Suprapubic skin (tissue), 4 donors: ENCODE results near the gene ZNF791.
A peak's percentile ranks its signal among the peaks of the same experiment; 100 is the strongest.

Experiments used
- POLR2A ChIP-seq, 2 donors: fragments of 450-650 bp; IDR thresholded peaks; one replicate each; pipeline ENCODE4 v1.6.1; 2017; ENCODE audit warnings: antibody characterized with exemption in 2 of 2, mild to moderate bottlenecking in 2 of 2, moderate library complexity in 2 of 2
- POLR2AphosphoS5 ChIP-seq, 3 donors: sonication (generic); formaldehyde crosslinking; IDR thresholded peaks; one replicate each; pipeline ENCODE4 v1.6.1; 2017; ENCODE audit warnings: antibody characterized with exemption in 3 of 3
- TF ChIP-seq, protein P1 (sequence below), 2 donors: fragments of 200-600 bp in 1 of 2; fragments of 450-650 bp in 1 of 2; sonication (generic) in 1 of 2; IDR thresholded peaks; one replicate each; pipeline ENCODE4 v1.5.1; 2016 to 2019; ENCODE audit warnings: antibody characterized with exemption in 2 of 2, mild to moderate bottlenecking in 1 of 2, moderate library complexity in 1 of 2

DNA sequence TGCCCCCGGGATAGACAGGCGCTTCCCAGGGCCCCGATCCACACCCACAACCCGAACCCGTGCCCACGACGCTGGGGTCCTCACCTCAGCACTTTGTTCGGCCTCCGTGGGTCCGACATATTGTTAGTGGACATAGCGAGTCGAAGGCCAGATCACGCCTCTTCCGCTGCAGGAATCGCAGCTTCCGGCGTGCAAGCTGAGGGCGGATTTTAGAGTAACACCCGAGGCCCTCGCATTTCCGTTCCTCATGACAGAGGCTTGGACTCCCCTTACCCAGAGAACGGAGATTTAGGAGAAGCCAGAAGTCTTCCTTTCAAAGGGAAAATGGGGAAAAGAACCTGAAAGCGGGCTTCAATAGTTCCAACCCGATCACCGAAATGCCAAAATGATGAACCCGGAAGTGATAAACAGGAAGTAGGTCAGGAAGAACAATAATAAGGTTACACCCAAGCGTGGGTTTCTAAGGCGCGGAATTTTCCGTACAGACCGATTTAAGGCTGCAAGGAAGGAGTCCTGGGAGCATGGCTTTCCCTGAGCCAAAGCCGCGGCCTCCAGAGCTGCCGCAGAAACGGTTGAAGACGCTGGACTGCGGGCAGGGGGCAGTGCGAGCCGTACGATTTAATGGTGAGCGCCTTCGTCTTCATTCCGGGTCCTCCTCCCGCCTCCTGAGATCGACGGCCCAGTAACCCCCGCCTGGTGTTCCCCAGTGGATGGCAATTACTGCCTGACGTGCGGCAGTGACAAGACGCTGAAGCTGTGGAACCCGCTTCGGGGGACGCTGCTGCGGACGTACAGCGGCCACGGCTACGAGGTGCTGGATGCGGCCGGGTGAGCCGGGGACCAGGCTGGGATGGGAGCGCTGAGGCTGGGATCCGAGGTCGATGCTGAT lies 58.8 kb downstream of the ZNF791 start:
- TF ChIP-seq, protein P1, sequence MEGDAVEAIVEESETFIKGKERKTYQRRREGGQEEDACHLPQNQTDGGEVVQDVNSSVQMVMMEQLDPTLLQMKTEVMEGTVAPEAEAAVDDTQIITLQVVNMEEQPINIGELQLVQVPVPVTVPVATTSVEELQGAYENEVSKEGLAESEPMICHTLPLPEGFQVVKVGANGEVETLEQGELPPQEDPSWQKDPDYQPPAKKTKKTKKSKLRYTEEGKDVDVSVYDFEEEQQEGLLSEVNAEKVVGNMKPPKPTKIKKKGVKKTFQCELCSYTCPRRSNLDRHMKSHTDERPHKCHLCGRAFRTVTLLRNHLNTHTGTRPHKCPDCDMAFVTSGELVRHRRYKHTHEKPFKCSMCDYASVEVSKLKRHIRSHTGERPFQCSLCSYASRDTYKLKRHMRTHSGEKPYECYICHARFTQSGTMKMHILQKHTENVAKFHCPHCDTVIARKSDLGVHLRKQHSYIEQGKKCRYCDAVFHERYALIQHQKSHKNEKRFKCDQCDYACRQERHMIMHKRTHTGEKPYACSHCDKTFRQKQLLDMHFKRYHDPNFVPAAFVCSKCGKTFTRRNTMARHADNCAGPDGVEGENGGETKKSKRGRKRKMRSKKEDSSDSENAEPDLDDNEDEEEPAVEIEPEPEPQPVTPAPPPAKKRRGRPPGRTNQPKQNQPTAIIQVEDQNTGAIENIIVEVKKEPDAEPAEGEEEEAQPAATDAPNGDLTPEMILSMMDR (IDR thresholded peaks at IDR 0.05): no peak
- TF ChIP-seq POLR2A (IDR thresholded peaks at IDR 0.05) (no peak), POLR2AphosphoS5 (IDR thresholded peaks at IDR 0.05) (peak in 2 of 3 donors; percentile 10 to 58)
